Fibroblast of skin of right quadriceps (primary cell): Measurements from ENCODE around the gene ZRANB3.
"Not testable (repeated sequence)": the region's sequence is repeated elsewhere in the genome, so short reads cannot be mapped to it uniquely, and the experiment has no call there.

Experiments
- DNase-seq: peaks from one replicate; pipeline ENCODE4 v3.0.0-alpha.2; 2013

The ZRANB3 gene

GRCh38 chr2:135318808-135319207, 212.2 kb downstream of the ZRANB3 start:
- no peak for DNase-seq

GRCh38 chr2:135317375-135317774, 213.6 kb downstream of the ZRANB3 start:
- no peak for DNase-seq

- no peak for DNase-seq
Observed at GRCh38 chr2:135311962-135312361, 219.1 kb downstream of the ZRANB3 start.

- DNase-seq = no peak
Observed at GRCh38 chr2:135311268-135311667, 219.8 kb downstream of the ZRANB3 start.

GRCh38 chr2:135304694-135305093, 226.3 kb downstream of the ZRANB3 start:
- DNase-seq = no peak

GRCh38 chr2:135299658-135300244, 231.3 kb downstream of the ZRANB3 start:
- DNase-seq = peak; percentile 45

- DNase-seq = no peak
Observed at GRCh38 chr2:135299165-135299564, 231.9 kb downstream of the ZRANB3 start.

- not testable (repeated sequence) for DNase-seq
Observed at GRCh38 chr2:135287121-135287520, 243.9 kb downstream of the ZRANB3 start.

GRCh38 chr2:135285391-135285790, 245.6 kb downstream of the ZRANB3 start:
- no peak for DNase-seq

GRCh38 chr2:135281379-135281778, 249.6 kb downstream of the ZRANB3 start:
- no peak for DNase-seq

GRCh38 chr2:135279209-135279608, 251.8 kb downstream of the ZRANB3 start:
- no peak for DNase-seq

- DNase-seq = no peak
Observed at GRCh38 chr2:135276525-135276924, 254.5 kb downstream of the ZRANB3 start.

- DNase-seq = no peak
Observed at GRCh38 chr2:135271006-135271405, 260.0 kb downstream of the ZRANB3 start.

- no peak for DNase-seq
Observed at GRCh38 chr2:135265960-135266490, 265.0 kb downstream of the ZRANB3 start.

GRCh38 chr2:135259123-135259522, 271.9 kb downstream of the ZRANB3 start:
- no peak for DNase-seq

- no peak for DNase-seq
Observed at GRCh38 chr2:135258193-135258592, 272.8 kb downstream of the ZRANB3 start.

- peak; percentile 89 for DNase-seq
Observed at GRCh38 chr2:135257383-135258090, 273.5 kb downstream of the ZRANB3 start.

- peak; percentile 62 for DNase-seq
Observed at GRCh38 chr2:135256531-135257260, 274.3 kb downstream of the ZRANB3 start.

GRCh38 chr2:135255208-135255607, 275.8 kb downstream of the ZRANB3 start:
- DNase-seq = no peak

- DNase-seq = no peak
Observed at GRCh38 chr2:135252805-135253458, 278.1 kb downstream of the ZRANB3 start.

- DNase-seq = no peak
Observed at GRCh38 chr2:135248611-135249010, 282.4 kb downstream of the ZRANB3 start.

GRCh38 chr2:135246711-135247270, 284.2 kb downstream of the ZRANB3 start:
- no peak for DNase-seq

- DNase-seq = peak; percentile 18
Observed at GRCh38 chr2:135245071-135245470, 285.9 kb downstream of the ZRANB3 start.
